Activated CD4-positive, alpha-beta T cell treated with anti-CD3 and anti-CD28 coated beads for 24 hours (primary cell): Measurements from ENCODE around the gene HNF4A.

ENCODE experiments used
- DNase-seq, 2 donors: peaks; one replicate each; pipeline ENCODE4 v3.0.0-alpha.2; 2020; ENCODE audit warnings: low read depth in 2 of 2

The HNF4A gene

GRCh38 chr20:44424039-44424495 lies 68.6 kb downstream of the HNF4A start:
- no peak for DNase-seq

GRCh38 chr20:44425923-44426322 lies 70.4 kb downstream of the HNF4A start:
- DNase-seq, result no peak

- no peak for DNase-seq
These were observed 71.6 kb downstream of the HNF4A start for GRCh38 chr20:44426879-44427790.

GRCh38 chr20:44427804-44428173 lies 72.3 kb downstream of the HNF4A start:
- no peak for DNase-seq

- DNase-seq, result no peak
These were observed 72.9 kb downstream of the HNF4A start for GRCh38 chr20:44428174-44429016.

- no peak for DNase-seq
These were observed 73.5 kb downstream of the HNF4A start for GRCh38 chr20:44429017-44429339.

- no peak for DNase-seq
These were observed 74.1 kb downstream of the HNF4A start for GRCh38 chr20:44429419-44430269.

GRCh38 chr20:44430270-44431065 lies 75.0 kb downstream of the HNF4A start:
- DNase-seq, result no peak

GRCh38 chr20:44431118-44431501 lies 75.6 kb downstream of the HNF4A start:
- DNase-seq, result no peak

- no peak for DNase-seq
These were observed 76.2 kb downstream of the HNF4A start for GRCh38 chr20:44431502-44432234.

GRCh38 chr20:44432618-44433577 lies 77.4 kb downstream of the HNF4A start:
- no peak for DNase-seq

- no peak for DNase-seq
These were observed 78.4 kb downstream of the HNF4A start for GRCh38 chr20:44433751-44434538.

- DNase-seq, result no peak
These were observed 80.3 kb downstream of the HNF4A start for GRCh38 chr20:44435630-44436335.

GRCh38 chr20:44436393-44436792 lies 80.9 kb downstream of the HNF4A start:
- DNase-seq, result no peak

- no peak for DNase-seq
These were observed 82.0 kb downstream of the HNF4A start for GRCh38 chr20:44437497-44437896.

- DNase-seq, result no peak
These were observed 83.3 kb downstream of the HNF4A start for GRCh38 chr20:44438782-44439181.

GRCh38 chr20:44439318-44439717 lies 83.8 kb downstream of the HNF4A start:
- no peak for DNase-seq
